DND-41 (cell line): Measurements from ENCODE around the gene CGB3.

Source experiments
- EZH2 ChIP-seq: IDR thresholded peaks from 3 replicates; pipeline ENCODE4 v1.6.1; 2012; ENCODE audit warnings: borderline replicate concordance, low read depth, mild to moderate bottlenecking, moderate library complexity, low read length, inconsistent platforms; ENCODE audit not compliant: severe bottlenecking
- TF ChIP-seq, protein P1 (sequence below): IDR thresholded peaks from 2 replicates; pipeline ENCODE4 v1.5.1; 2012; ENCODE audit warnings: borderline replicate concordance, low read length, moderate library complexity, mild to moderate bottlenecking; ENCODE audit not compliant: poor library complexity, severe bottlenecking; ENCODE audit errors: extremely low read depth

DNA sequence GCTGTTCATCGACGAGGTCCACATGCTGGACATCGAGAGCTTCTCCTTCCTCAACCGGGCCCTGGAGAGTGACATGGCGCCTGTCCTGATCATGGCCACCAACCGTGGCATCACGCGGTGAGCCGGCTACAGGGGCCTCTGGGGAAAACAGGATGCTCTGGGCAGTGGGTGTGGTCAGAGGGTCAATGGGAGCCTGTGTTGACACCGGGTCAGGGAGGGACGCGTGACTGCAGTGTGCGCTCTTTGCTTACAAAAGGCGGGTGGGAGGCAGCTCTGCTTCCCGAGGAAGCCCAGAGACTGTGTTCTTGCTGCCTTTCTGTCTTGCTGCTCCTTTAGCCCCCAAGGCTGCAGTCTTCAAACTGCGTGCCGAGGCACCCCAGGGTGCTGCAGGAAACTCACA lies 12.9 kb downstream of the CGB3 start:
- TF ChIP-seq, protein P1, sequence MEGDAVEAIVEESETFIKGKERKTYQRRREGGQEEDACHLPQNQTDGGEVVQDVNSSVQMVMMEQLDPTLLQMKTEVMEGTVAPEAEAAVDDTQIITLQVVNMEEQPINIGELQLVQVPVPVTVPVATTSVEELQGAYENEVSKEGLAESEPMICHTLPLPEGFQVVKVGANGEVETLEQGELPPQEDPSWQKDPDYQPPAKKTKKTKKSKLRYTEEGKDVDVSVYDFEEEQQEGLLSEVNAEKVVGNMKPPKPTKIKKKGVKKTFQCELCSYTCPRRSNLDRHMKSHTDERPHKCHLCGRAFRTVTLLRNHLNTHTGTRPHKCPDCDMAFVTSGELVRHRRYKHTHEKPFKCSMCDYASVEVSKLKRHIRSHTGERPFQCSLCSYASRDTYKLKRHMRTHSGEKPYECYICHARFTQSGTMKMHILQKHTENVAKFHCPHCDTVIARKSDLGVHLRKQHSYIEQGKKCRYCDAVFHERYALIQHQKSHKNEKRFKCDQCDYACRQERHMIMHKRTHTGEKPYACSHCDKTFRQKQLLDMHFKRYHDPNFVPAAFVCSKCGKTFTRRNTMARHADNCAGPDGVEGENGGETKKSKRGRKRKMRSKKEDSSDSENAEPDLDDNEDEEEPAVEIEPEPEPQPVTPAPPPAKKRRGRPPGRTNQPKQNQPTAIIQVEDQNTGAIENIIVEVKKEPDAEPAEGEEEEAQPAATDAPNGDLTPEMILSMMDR: no peak
- TF ChIP-seq EZH2: no peak
